GM10266 (cell line): ENCODE measurements around the gene SYT2.

Experiments
- DNase-seq: peaks from one replicate; pipeline ENCODE4 v3.0.0; 2012; ENCODE audit errors: extremely low spot score
- CTCF ChIP-seq: IDR thresholded peaks from 2 replicates; pipeline ENCODE4 v1.5.1; 2012; ENCODE audit warnings: mild to moderate bottlenecking, low read depth; ENCODE audit not compliant: control insufficient read depth, insufficient read depth; ENCODE audit errors: missing control alignments

SYT2 gene

GRCh38 chr1:202662081-202662480 lies 48.2 kb downstream of the SYT2 start:
- no peak for DNase-seq
- no peak for TF ChIP-seq CTCF

GRCh38 chr1:202661136-202661845 lies 49.0 kb downstream of the SYT2 start:
- no peak for DNase-seq
- peak; percentile 31 for TF ChIP-seq CTCF

- TF ChIP-seq CTCF = no peak
- no peak for DNase-seq
Observed at GRCh38 chr1:202659974-202660373, 50.3 kb downstream of the SYT2 start.

GRCh38 chr1:202659541-202659940 lies 50.7 kb downstream of the SYT2 start:
- DNase-seq = no peak
- no peak for TF ChIP-seq CTCF

- TF ChIP-seq CTCF = no peak
- no peak for DNase-seq
Observed at GRCh38 chr1:202658769-202659168, 51.5 kb downstream of the SYT2 start.

- no peak for DNase-seq
- no peak for TF ChIP-seq CTCF
Observed at GRCh38 chr1:202658251-202658759, 51.9 kb downstream of the SYT2 start.

- DNase-seq = no peak
- no peak for TF ChIP-seq CTCF
Observed at GRCh38 chr1:202656951-202657646, 53.2 kb downstream of the SYT2 start.
